Colonic mucosa (tissue), 4 donors: Measurements from ENCODE around the gene CFAP298. TPM values are rescaled to one million over a fixed set of nuclear protein-coding genes. Genes with fewer than 3 reads are reported as not detected.
A peak's percentile ranks its signal among the peaks of the same experiment; 100 is the strongest.

Experiments used
- DNase-seq: peaks from one replicate; pipeline ENCODE4 v3.0.0-alpha.2; 2020
- H3K27ac ChIP-seq: fragments of 200-600 bp; one replicate; pipeline ENCODE4 v1.8.0; 2021
- H3K27me3 ChIP-seq: fragments of 200-600 bp; one replicate; pipeline ENCODE4 v1.8.0; 2021
- H3K36me3 ChIP-seq: fragments of 200-600 bp; one replicate; pipeline ENCODE4 v1.8.0; 2021
- H3K4me1 ChIP-seq: fragments of 200-600 bp; one replicate; pipeline ENCODE4 v1.8.0; 2021; ENCODE audit warnings: mild to moderate bottlenecking
- H3K4me3 ChIP-seq: fragments of 200-600 bp; one replicate; pipeline ENCODE4 v1.8.0; 2021
- H3K9ac ChIP-seq, 2 donors: one replicate each; pipeline ENCODE4 v1.7.0; 2013; ENCODE audit warnings: control low read depth in 2 of 2, low read depth in 2 of 2, low read length in 2 of 2
- H3K9me3 ChIP-seq: fragments of 200-600 bp; one replicate; pipeline ENCODE4 v1.8.0; 2021
- intact Hi-C: fragments of 100-400 bp; cut with DNase I; formaldehyde crosslinking; loops from one replicate; pipeline ENCODE4 v1.14.1; 2022
- total RNA-seq, 2 donors: library from RNA; stranded (reverse); fragmentation: NEBNext Ultra II Directional in 1 of 2; extraction: Animal tissue kit (Norgen Biotek cat#: 25700) in 1 of 2; gene quantifications; one replicate each; pipeline ENCODE4 v1.2.1, GENCODE V29; 2021
- TF ChIP-seq, protein P1 (sequence below): fragments of 200-600 bp; IDR thresholded peaks from one replicate; pipeline ENCODE4 v1.8.0; 2022; ENCODE audit warnings: antibody characterized with exemption, mild to moderate bottlenecking
- donor health status: healthy.
- donor health status: DM: no; HTN: no; CAD: no.
- donor health status: DM: no; HTN: no; CAD: no.

Gene CFAP298
- total RNA-seq, 2 donors from 2014 or later = 27.5 to 55.8 TPM

DNA sequence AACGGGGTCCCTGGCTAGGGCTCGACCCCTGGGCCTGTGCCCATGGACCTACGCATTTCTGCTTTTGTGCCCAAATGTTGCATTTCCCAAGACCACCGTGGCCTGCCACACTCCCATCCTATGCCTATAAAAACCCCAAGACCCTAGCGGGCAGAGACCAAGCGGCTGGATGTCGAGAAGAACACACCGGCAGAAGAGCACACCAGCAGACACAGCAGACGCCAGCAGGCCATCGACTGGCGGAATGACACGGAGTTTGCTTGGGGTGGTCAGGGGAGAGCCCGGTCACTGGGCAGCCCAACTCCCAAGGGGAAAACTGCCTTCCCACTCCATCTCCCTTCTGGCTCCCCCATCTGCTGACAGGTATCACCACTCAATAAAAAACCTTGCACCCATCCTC, 31.2 kb downstream of the CFAP298 start:
- DNase-seq = no peak
- no peaks in the 10 kb centered on the region for H3K4me1 ChIP-seq
- TF ChIP-seq, protein P1, sequence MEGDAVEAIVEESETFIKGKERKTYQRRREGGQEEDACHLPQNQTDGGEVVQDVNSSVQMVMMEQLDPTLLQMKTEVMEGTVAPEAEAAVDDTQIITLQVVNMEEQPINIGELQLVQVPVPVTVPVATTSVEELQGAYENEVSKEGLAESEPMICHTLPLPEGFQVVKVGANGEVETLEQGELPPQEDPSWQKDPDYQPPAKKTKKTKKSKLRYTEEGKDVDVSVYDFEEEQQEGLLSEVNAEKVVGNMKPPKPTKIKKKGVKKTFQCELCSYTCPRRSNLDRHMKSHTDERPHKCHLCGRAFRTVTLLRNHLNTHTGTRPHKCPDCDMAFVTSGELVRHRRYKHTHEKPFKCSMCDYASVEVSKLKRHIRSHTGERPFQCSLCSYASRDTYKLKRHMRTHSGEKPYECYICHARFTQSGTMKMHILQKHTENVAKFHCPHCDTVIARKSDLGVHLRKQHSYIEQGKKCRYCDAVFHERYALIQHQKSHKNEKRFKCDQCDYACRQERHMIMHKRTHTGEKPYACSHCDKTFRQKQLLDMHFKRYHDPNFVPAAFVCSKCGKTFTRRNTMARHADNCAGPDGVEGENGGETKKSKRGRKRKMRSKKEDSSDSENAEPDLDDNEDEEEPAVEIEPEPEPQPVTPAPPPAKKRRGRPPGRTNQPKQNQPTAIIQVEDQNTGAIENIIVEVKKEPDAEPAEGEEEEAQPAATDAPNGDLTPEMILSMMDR = no peak
- H3K9me3 ChIP-seq = no peaks in the 10 kb centered on the region
- intact Hi-C loops = no loop called here
- H3K4me3 ChIP-seq = no peak overlapping the region
- H3K27me3 ChIP-seq = no peaks in the 10 kb centered on the region
- no peak overlapping the region for H3K9ac ChIP-seq
- no peaks in the 10 kb centered on the region for H3K36me3 ChIP-seq
- no peak overlapping the region for H3K27ac ChIP-seq

DNA sequence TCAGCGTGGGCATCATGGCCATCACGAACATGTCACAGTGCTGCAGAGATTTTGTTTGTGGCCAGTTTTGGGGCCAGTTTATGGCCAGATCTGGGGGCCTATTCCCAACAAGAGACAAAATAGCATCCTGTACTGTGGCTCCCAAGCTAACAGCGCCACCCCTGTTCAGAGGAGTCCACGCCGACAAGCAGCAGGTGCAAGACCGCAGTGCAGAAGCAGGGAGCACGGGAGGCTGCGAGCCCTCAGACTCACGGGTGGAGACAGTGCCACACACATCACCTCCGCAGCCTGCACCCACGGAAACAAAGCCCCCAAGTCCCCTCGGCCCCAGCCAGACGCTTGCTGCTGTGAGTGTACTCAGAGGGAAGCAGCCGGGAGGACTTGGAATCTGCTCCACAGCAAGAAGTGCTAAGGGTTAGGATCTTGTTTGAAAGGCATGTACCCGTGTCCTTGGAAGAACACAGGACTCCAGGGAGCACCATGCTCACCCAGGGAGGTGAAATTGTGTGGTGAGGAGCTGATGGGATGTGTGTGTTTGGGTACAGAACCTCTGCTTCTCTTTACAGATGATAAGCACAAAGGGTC, 34.0 kb downstream of the CFAP298 start:
- TF ChIP-seq, protein P1 = no peak
- Histone ChIP-seq H3K36me3 (no peaks in the 10 kb centered on the region), H3K4me1 (no peaks in the 10 kb centered on the region), H3K9me3 (no peaks in the 10 kb centered on the region), H3K27ac (no peak overlapping the region), H3K9ac (no peak overlapping the region), H3K4me3 (no peak overlapping the region), H3K27me3 (no peaks in the 10 kb centered on the region)
- peak; percentile 36 for DNase-seq
- intact Hi-C loops = no loop called here

DNA sequence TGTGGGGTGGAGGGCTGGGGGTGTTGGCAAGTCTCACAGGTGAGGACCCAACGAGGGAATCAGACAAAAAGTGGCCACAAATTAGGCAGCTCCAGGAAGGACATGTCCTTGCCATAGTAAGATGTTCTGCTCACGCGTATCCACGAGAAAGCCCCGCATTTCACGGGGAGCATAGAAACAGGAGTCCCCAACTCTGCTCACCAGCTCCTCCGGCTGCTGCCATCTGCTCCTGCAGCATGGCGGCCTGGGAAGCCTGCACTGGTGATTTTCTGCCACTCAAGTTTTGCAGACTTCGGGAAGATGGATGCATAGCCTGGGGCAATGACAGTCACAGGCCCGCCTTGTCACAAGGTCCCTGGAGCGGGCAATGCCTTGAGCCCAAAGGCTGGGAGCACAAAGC, 36.2 kb downstream of the CFAP298 start:
- Histone ChIP-seq H3K4me3 (no peak overlapping the region), H3K36me3 (no peaks in the 10 kb centered on the region), H3K9ac (no peak overlapping the region), H3K27me3 (no peaks in the 10 kb centered on the region), H3K27ac (no peak overlapping the region), H3K4me1 (no peaks in the 10 kb centered on the region), H3K9me3 (no peaks in the 10 kb centered on the region)
- TF ChIP-seq, protein P1 = no peak
- intact Hi-C loops = no loop called here
- no peak for DNase-seq

DNA sequence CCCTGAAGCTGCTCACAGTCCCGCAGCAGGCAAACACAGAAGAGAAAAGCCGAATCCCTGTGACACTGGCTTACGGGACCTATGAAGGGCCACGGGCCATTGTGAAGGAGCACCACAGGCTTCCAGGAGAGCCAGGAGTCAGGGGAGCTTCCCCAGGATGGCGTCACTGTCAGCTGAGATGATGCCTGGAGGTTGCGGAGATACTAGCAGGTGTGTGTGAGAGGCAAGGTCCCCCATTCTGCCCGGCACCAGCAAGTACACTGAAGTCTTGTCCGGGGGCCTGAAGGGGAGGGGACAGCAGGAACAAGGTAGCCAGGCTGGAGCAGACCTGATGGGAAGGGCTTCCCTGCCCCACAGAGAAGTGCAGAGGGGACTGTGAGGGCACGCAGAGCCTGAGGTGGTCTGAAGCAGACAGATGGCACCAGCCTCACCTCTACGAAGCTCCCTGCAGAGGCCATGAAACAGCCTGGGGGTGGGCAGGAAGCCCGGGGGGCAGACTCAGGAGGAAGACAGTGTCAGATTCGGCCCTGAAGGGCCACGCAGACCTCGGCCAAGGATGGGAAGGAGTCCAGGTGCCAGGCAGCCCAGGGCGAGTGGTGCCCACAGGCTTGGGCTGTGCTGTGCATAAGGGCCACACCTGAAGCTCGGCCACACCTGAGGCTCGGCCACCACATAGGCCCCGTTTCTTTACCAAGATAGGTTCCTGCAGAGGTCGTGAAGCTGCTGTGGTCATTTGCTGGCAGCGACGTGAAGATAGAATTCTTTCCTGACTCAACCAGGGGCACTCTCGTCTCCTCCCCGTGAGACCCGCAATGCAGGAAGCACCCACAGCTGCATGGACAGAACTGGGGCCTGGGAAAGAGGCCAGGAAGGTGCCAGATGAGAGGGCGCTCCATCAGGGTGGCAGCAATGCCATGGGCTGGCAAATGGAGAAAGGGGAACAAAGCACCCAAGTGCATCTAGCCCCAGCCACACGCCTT, 36.9 kb downstream of the CFAP298 start:
- no peaks in the 10 kb centered on the region for H3K4me1 ChIP-seq
- intact Hi-C loops = no loop called here
- no peaks in the 10 kb centered on the region for H3K9me3 ChIP-seq
- no peaks in the 10 kb centered on the region for H3K36me3 ChIP-seq
- H3K4me3 ChIP-seq = no peak overlapping the region
- H3K27me3 ChIP-seq = no peaks in the 10 kb centered on the region
- TF ChIP-seq, protein P1 = no peak
- no peak overlapping the region for H3K9ac ChIP-seq
- no peak overlapping the region for H3K27ac ChIP-seq
- no peak for DNase-seq

DNA sequence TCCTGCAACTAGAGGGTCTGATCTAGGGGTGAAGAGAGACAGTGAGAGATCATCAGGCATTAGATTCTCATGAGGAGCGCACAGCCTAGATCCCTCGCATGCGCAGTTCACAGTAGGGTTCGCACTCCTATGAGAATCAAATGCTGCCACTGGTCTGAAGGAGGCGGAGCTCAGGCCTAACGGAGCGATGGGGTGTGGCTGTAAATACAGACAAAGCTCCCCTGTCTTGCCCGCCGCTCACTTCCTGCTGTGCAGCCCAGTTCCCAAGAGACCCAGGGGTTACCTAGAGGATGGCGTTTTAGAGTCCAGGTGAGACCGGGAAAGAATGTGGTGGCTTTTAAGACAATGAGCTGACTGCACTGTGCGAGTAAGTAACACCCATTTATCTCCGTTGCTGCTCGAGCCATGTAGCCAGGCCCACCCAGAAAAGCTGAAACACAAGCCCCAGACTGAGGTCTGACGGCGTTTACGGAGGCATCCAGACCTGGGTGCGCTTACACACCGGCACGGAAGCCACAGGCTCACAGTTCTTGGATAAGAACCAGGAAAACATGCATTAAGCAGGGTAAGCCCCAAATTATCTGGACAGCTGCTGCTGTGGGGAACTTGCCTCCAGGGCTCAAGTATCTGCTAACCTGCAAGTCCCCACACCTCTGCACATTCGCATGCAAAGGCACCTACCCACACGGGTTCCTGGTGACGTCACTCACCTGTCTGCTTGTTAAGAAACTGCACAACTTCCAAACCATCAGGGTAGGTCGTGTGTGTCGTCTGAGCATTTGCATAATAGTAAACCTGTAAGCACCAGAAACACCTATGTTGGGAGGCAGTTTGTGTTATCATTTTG, 39.4 kb downstream of the CFAP298 start:
- H3K4me1 ChIP-seq = no peaks in the 10 kb centered on the region
- H3K9me3 ChIP-seq = no peaks in the 10 kb centered on the region
- peak overlapping the region in 1 of 2 donors; percentile 34 for H3K9ac ChIP-seq
- no peaks in the 10 kb centered on the region for H3K36me3 ChIP-seq
- no peaks in the 10 kb centered on the region for H3K27me3 ChIP-seq
- H3K27ac ChIP-seq = no peak overlapping the region
- intact Hi-C loops = no loop called here
- no peak overlapping the region for H3K4me3 ChIP-seq
- peak; percentile 72 for DNase-seq
- TF ChIP-seq, protein P1 = no peak
